ENCODE results near the gene SLC35G3. TPM values are rescaled to one million over a fixed set of nuclear protein-coding genes. Genes with fewer than 3 reads are reported as not detected.

Gene SLC35G3
- total RNA-seq, 1 experiment from 2014 or later, result not detected

GRCh38 chr17:35229638-35230037 lies 35.4 kb upstream of the SLC35G3 start:
- Histone ChIP-seq H2BK120ac (ENCODE audit: low read depth, low read length, poor library complexity, severe bottlenecking) (no peak overlapping the region), H3K23ac (ENCODE audit: insufficient read length, low read depth, low read length) (no peak overlapping the region), H3K9me3 (ENCODE audit: control insufficient read depth, low read depth, low read length) (no peaks in the 10 kb centered on the region), H4K5ac (ENCODE audit: insufficient read length, low read depth, low read length) (no peak overlapping the region), H3K4me2 (ENCODE audit: insufficient read depth, insufficient read length, low read length) (no peak overlapping the region), H3K27ac (ENCODE audit: insufficient read length, low read depth, low read length) (no peak overlapping the region), H2AFZ (ENCODE audit: low read length) (no peak overlapping the region), H3K18ac (ENCODE audit: insufficient read length, low read depth, low read length) (no peak overlapping the region), H3K23me2 (ENCODE audit: insufficient read length, low read depth, low read length, poor library complexity, severe bottlenecking) (no peaks in the 10 kb centered on the region), H3T11ph (ENCODE audit: low read length) (no peak overlapping the region), H4K20me1 (ENCODE audit: control insufficient read depth, insufficient read depth, insufficient read length) (no peaks in the 10 kb centered on the region), H2AK5ac (ENCODE audit: insufficient read length, low read length) (no peak overlapping the region), H3K79me2 (ENCODE audit: insufficient read depth, low read length) (no peaks in the 10 kb centered on the region), H4K8ac (replicated peaks; ENCODE audit: insufficient read length, low read depth, low read length) (no peak overlapping the region), H3K4me1 (ENCODE audit: insufficient read depth, low read length) (no peaks in the 10 kb centered on the region), H2BK5ac (ENCODE audit: insufficient read length, low read length) (no peak overlapping the region), H4K91ac (ENCODE audit: insufficient read length, low read depth, low read length) (no peak overlapping the region), H3K4ac (ENCODE audit: low read depth, low read length) (no peak overlapping the region), H3K9ac (ENCODE audit: extremely low read depth, insufficient read length, low read length) (no peak overlapping the region), H3K14ac (ENCODE audit: insufficient read depth, low read length) (no peak overlapping the region), H2BK12ac (ENCODE audit: insufficient read length, low read depth, low read length) (no peak overlapping the region), H2BK20ac (ENCODE audit: low read depth, low read length, poor library complexity, severe bottlenecking) (no peak overlapping the region), H3K56ac (ENCODE audit: insufficient read length, low read depth, low read length) (no peak overlapping the region), H3K79me1 (ENCODE audit: insufficient read depth, low read depth, low read length, poor library complexity, severe bottlenecking) (no peaks in the 10 kb centered on the region), H2BK15ac (ENCODE audit: low read depth, low read length) (no peak overlapping the region), H3K27me3 (ENCODE audit: insufficient read depth, low read length) (no peaks in the 10 kb centered on the region)
- H3K9me3 Mint-ChIP-seq, result no peaks in the 10 kb centered on the region
- TF ChIP-seq CTCF (conservative IDR thresholded peaks at IDR 0.05), result no peak
- no peak overlapping the region for H3K4me3 Mint-ChIP-seq
- H3K27me3 Mint-ChIP-seq (ENCODE audit: low read depth), result no peaks in the 10 kb centered on the region; the same call in 1 of the 2 replicates
- no peak for DNase-seq
- WGBS (ENCODE audit: extremely low coverage, insufficient read length, low lambda C conversion rate), result no CpG with 5 or more reads among the region's 1 CpG
- H3K36me3 Mint-ChIP-seq (ENCODE audit: insufficient read depth in 1 of 3, low read depth in 3 of 3), result no peaks in the 10 kb centered on the region; a peak in 1 of 7 replicates
- peaks cover 0 to 4% of the 10 kb centered on the region in 2 experiments; a peak in 2 of 4 replicates for H3K4me1 Mint-ChIP-seq
- no peak overlapping the region for H3K27ac Mint-ChIP-seq

All from H9 (cell line).